WERI-Rb-1 (cell line): Measurements from ENCODE around the gene THAP11.

Experiments used
- DNase-seq: peaks from one replicate; pipeline ENCODE4 v3.0.0-alpha.2; 2020
- H3K27ac ChIP-seq: fragments of 250-450 bp; sonication (Bioruptor Pico); 2 replicates; pipeline ENCODE4 v1.5.1; 2020; ENCODE audit warnings: mild to moderate bottlenecking, moderate library complexity
- H3K27me3 ChIP-seq: fragments of 250-450 bp; sonication (Bioruptor Pico); 2 replicates; pipeline ENCODE4 v1.5.1; 2021; ENCODE audit warnings: mild to moderate bottlenecking, low read depth, moderate library complexity; ENCODE audit not compliant: insufficient read depth, severe bottlenecking
- H3K36me3 ChIP-seq: fragments of 250-450 bp; sonication (Bioruptor Pico); 2 replicates; pipeline ENCODE4 v1.5.1; 2020; ENCODE audit warnings: mild to moderate bottlenecking, moderate library complexity
- H3K4me3 ChIP-seq: 2 replicates; pipeline ENCODE4 v1.5.1; 2011; ENCODE audit warnings: low read depth, mild to moderate bottlenecking, control low read depth, low read length
- H3K9me3 ChIP-seq: fragments of 250-450 bp; sonication (Bioruptor Pico); 2 replicates; pipeline ENCODE4 v1.5.1; 2021; ENCODE audit warnings: mild to moderate bottlenecking, moderate library complexity; ENCODE audit not compliant: severe bottlenecking
- TF ChIP-seq, protein P1 (sequence below): IDR thresholded peaks from 2 replicates; pipeline ENCODE4 v1.5.1; 2011; ENCODE audit warnings: low read depth, mild to moderate bottlenecking, control low read depth, inconsistent platforms, low read length

The THAP11 gene

DNA sequence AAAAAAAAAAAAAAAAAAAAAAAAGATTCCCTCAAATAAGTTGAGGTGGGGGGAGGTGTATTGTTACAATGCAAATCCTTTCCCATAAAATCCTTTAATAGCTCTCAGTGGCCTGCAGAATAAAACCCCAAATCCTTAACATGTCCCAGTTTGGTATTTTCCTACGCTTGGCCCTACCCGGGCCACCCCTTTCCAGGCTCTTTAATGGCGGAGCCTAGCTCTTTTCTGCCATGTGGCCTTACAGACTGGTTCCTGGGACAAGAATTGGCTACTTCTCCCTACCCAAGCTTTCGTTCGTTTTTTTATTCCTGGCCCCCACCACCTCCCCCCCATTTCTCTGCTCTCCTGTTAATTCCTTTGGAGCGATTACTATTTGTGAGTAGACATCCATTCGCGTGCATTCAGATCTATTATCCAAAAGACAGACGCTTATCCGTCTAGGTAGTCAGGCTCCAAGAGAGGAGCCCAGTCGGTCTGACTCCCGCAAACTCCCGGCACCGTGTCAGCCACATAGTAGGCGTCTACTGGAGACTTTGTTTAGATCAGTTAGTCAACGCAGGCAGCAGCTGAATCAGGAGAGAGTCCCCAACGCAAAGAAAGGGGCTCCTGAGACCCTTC lies 813 bp upstream of the THAP11 start:
- H3K4me3 ChIP-seq = peak overlapping the region; percentile 84
- DNase-seq = no peak
- TF ChIP-seq, protein P1, sequence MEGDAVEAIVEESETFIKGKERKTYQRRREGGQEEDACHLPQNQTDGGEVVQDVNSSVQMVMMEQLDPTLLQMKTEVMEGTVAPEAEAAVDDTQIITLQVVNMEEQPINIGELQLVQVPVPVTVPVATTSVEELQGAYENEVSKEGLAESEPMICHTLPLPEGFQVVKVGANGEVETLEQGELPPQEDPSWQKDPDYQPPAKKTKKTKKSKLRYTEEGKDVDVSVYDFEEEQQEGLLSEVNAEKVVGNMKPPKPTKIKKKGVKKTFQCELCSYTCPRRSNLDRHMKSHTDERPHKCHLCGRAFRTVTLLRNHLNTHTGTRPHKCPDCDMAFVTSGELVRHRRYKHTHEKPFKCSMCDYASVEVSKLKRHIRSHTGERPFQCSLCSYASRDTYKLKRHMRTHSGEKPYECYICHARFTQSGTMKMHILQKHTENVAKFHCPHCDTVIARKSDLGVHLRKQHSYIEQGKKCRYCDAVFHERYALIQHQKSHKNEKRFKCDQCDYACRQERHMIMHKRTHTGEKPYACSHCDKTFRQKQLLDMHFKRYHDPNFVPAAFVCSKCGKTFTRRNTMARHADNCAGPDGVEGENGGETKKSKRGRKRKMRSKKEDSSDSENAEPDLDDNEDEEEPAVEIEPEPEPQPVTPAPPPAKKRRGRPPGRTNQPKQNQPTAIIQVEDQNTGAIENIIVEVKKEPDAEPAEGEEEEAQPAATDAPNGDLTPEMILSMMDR = no peak
- peak overlapping the region; percentile 99 for H3K27ac ChIP-seq
- H3K36me3 ChIP-seq = peaks cover 19% of the 10 kb centered on the region
- H3K9me3 ChIP-seq = no peaks in the 10 kb centered on the region
- H3K27me3 ChIP-seq = no peaks in the 10 kb centered on the region

DNA sequence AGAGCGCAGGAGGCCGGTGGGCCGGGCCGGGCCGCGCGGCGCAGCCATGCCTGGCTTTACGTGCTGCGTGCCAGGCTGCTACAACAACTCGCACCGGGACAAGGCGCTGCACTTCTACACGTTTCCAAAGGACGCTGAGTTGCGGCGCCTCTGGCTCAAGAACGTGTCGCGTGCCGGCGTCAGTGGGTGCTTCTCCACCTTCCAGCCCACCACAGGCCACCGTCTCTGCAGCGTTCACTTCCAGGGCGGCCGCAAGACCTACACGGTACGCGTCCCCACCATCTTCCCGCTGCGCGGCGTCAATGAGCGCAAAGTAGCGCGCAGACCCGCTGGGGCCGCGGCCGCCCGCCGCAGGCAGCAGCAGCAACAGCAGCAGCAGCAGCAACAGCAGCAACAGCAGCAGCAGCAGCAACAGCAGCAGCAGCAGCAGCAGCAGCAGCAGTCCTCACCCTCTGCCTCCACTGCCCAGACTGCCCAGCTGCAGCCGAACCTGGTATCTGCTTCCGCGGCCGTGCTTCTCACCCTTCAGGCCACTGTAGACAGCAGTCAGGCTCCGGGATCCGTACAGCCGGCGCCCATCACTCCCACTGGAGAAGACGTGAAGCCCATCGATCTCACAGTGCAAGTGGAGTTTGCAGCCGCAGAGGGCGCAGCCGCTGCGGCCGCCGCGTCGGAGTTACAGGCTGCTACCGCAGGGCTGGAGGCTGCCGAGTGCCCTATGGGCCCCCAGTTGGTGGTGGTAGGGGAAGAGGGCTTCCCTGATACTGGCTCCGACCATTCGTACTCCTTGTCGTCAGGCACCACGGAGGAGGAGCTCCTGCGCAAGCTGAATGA lies 606 bp downstream of the THAP11 start:
- Histone ChIP-seq H3K36me3 (peaks cover 24% of the 10 kb centered on the region), H3K9me3 (no peaks in the 10 kb centered on the region), H3K4me3 (peak overlapping the region; percentile 84), H3K27ac (peak overlapping the region; percentile 99), H3K27me3 (no peaks in the 10 kb centered on the region)
- peak; percentile 54 for DNase-seq
- TF ChIP-seq, protein P1 = peak; percentile 53

- TF ChIP-seq, protein P1 = no peak; the same call in 1 of the 2 replicates
- peak overlapping the region; percentile 84 for H3K4me3 ChIP-seq
- no peaks in the 10 kb centered on the region for H3K27me3 ChIP-seq
- no peak overlapping the region for H3K27ac ChIP-seq
- no peaks in the 10 kb centered on the region for H3K9me3 ChIP-seq
- no peak for DNase-seq
- H3K36me3 ChIP-seq = peaks cover 28% of the 10 kb centered on the region
Observed at GRCh38 chr16:67843343-67843765, 1.2 kb downstream of the THAP11 start.

GRCh38 chr16:67844497-67844896 lies 2.4 kb downstream of the THAP11 start:
- Histone ChIP-seq H3K4me3 (no peak overlapping the region), H3K27me3 (no peaks in the 10 kb centered on the region), H3K9me3 (no peaks in the 10 kb centered on the region), H3K27ac (no peak overlapping the region), H3K36me3 (peaks cover 35% of the 10 kb centered on the region)
- DNase-seq = no peak
- TF ChIP-seq, protein P1 = no peak

DNA sequence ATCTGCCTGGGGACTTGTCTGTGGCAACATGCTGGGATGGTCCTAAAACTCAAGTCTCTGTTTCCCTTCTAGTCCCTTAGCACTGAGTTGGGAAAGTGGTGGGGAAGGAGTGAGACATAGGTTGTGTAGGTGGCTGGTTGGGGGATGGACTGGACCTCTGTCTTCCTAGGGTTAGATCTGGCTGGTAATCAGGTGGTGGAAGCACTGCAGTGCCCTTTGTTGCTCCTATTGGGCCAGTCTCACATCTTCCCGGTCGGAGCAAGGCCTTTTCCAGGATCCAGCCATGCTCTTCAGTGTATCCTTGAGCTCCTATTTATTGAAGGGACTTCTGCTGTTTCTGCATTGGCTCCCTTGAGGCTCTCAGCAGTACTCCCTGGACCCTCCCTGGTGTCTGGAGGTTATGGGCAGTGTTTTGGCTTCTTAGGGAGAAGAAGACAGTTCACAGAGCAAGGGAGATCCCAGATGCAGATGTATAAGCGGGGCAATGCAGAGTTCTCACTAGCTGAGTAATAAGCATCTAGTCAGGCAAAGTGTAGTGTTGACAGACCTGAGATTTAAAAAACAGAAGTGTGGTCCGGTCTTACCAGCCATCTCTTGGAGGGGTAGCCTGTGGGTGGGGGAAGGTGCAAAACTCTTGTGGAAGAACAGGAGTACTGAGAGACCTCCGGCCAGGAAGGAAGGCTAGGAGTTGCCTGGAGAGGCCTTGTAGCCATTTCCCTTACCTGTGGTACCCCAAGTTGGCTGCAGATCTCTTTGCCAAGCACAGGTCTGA lies 3.4 kb downstream of the THAP11 start:
- H3K36me3 ChIP-seq = peaks cover 43% of the 10 kb centered on the region
- peak overlapping the region; percentile 90 for H3K4me3 ChIP-seq
- peak overlapping the region; percentile 89 for H3K27ac ChIP-seq
- H3K27me3 ChIP-seq = no peaks in the 10 kb centered on the region
- TF ChIP-seq, protein P1 = no peak
- no peaks in the 10 kb centered on the region for H3K9me3 ChIP-seq
- no peak for DNase-seq
